GM19240 (cell line): ENCODE measurements around the gene MOGAT3.

Experiments used
- DNase-seq: peaks from one replicate; pipeline ENCODE4 v3.0.0; 2011; ENCODE audit warnings: low spot score; ENCODE audit not compliant: insufficient read length

The MOGAT3 gene

GRCh38 chr7:101200862-101201599 is at the start of gene MOGAT3:
Gene MOGAT3, minus strand, starts transcription at chr7:101201036. Its CDS starts 182 bp downstream, at chr7:101200854.
- DNase-seq = no peak

- no peak for DNase-seq
Observed at GRCh38 chr7:101250324-101250723, 49.5 kb upstream of the MOGAT3 start.

GRCh38 chr7:101248276-101248675 is 47.4 kb upstream of the MOGAT3 start:
- DNase-seq = no peak

GRCh38 chr7:101245147-101245668 is 44.4 kb upstream of the MOGAT3 start:
- no peak for DNase-seq

GRCh38 chr7:101244375-101245146 is 43.7 kb upstream of the MOGAT3 start, which contains the start of gene FIS1:
Gene FIS1, minus strand, starts transcription at chr7:101245081. Its CDS starts 77 bp downstream, at chr7:101245004.
- DNase-seq = peak; percentile 83

GRCh38 chr7:101243646-101244374 is 43.0 kb upstream of the MOGAT3 start:
- DNase-seq = peak; percentile 74

GRCh38 chr7:101241443-101242349 is 40.9 kb upstream of the MOGAT3 start:
- DNase-seq = no peak

- no peak for DNase-seq
Observed at GRCh38 chr7:101241015-101241363, 40.2 kb upstream of the MOGAT3 start.

- DNase-seq = no peak
Observed at GRCh38 chr7:101240226-101241014, 39.6 kb upstream of the MOGAT3 start.

- DNase-seq = no peak
Observed at GRCh38 chr7:101239951-101240220, 39.0 kb upstream of the MOGAT3 start.

GRCh38 chr7:101239191-101239950 is 38.5 kb upstream of the MOGAT3 start:
- no peak for DNase-seq

GRCh38 chr7:101238226-101239182 is 37.7 kb upstream of the MOGAT3 start:
- DNase-seq = no peak

- no peak for DNase-seq
Observed at GRCh38 chr7:101237206-101238067, 36.6 kb upstream of the MOGAT3 start, which contains the start of gene CLDN15. Gene CLDN15, minus strand, starts transcription at chr7:101237802. Its CDS starts 221 bp downstream, at chr7:101237581.

GRCh38 chr7:101236292-101236835 is 35.5 kb upstream of the MOGAT3 start:
- no peak for DNase-seq

GRCh38 chr7:101235522-101235921 is 34.7 kb upstream of the MOGAT3 start:
- DNase-seq = no peak

GRCh38 chr7:101235050-101235449 is 34.2 kb upstream of the MOGAT3 start:
- DNase-seq = no peak

GRCh38 chr7:101234636-101235035 is 33.8 kb upstream of the MOGAT3 start:
- no peak for DNase-seq
